Transverse colon (tissue), 4 donors: Measurements from ENCODE around the gene LIPT2.
A peak's percentile ranks its signal among the peaks of the same experiment; 100 is the strongest.

ENCODE experiments used
- CTCF ChIP-seq, 5 experiments: fragments of 200-600 bp in 3 of 5; fragments of 450-650 bp in 2 of 5; sonication (generic) in 3 of 5; IDR thresholded peaks; 1 replicate in 2 of 5; 2 replicates in 3 of 5; pipeline ENCODE4 v1.5.1; 2016 to 2017; ENCODE audit warnings: antibody characterized with exemption in 5 of 5, inconsistent platforms in 3 of 5, mild to moderate bottlenecking in 2 of 5, moderate library complexity in 1 of 5
- EP300 ChIP-seq: sonication (generic); formaldehyde crosslinking; IDR thresholded peaks from one replicate; pipeline ENCODE4 v1.6.1; 2017; ENCODE audit warnings: antibody characterized with exemption, low read depth
- POLR2A ChIP-seq: fragments of 450-650 bp; IDR thresholded peaks from one replicate; pipeline ENCODE4 v1.6.1; 2016; ENCODE audit warnings: antibody characterized with exemption, mild to moderate bottlenecking, moderate library complexity
- POLR2AphosphoS5 ChIP-seq, 3 donors: sonication (generic); formaldehyde crosslinking; IDR thresholded peaks; one replicate each; pipeline ENCODE4 v1.6.1; 2016; ENCODE audit warnings: antibody characterized with exemption in 3 of 3

DNA sequence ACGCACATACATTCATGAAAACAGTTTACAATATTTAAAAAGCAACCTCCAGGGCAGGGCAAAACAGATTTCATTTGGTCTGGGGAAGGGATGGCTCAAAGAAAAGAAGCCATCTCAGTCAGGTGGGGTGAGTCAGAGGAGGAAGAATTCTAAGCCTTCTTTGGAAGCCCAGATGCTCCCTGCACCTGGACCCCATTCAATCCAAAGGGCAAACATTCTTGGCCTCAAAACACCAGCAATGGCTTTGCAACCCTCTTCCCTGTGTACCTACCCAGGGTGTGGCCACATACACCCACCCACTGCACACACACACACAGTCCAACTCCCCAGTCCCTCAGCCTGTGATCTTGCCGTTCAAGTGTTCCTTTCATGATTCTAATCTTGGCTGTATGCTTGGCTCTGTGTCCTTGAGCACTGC lies 28.2 kb downstream of the LIPT2 start:
- peak; percentile 46 to 66 (median 49) for TF ChIP-seq POLR2AphosphoS5 (IDR thresholded peaks at IDR 0.05)
- TF ChIP-seq CTCF (IDR thresholded peaks at IDR 0.05), result no peak
- TF ChIP-seq POLR2A, result no peak
- no peak for TF ChIP-seq EP300
